IMR-90 (cell line): Measurements from ENCODE around the gene KIF25. TPM values are rescaled to one million over a fixed set of nuclear protein-coding genes. Genes with fewer than 3 reads are reported as not detected.

Experiments
- ATAC-seq: fragments of 200-7000 bp; cut with Tn5 transposase; 2 replicates; pipeline ENCODE4 v1.9.1; 2020; ENCODE audit warnings: low read depth, mild to moderate bottlenecking, moderate library complexity
- BruUV-seq: library from RNA; stranded (reverse); fragments of 400-500 nt; replicated peaks from 2 replicates; lab custom pipeline; 2021; lab: Mats Ljungman, UMichigan
- CTCF ChIA-PET: fragments of 300-600 bp; formaldehyde crosslinking; extraction: SDS; loops from one replicate; lab custom pipeline; 2021; ENCODE audit warnings: antibody characterized with exemption; lab: Yijun Ruan, JAX
- POLR2A ChIA-PET: fragments of 300-600 bp; sonication (Branson Sonifier 250); formaldehyde crosslinking; loops from one replicate; lab custom pipeline; 2022; ENCODE audit warnings: antibody characterized with exemption; ENCODE audit not compliant: unreplicated experiment; lab: Charles Lee
- DNase-seq: peaks from one replicate; pipeline ENCODE4 v3.0.0; 2013
- H2AFZ ChIP-seq: replicated peaks from 2 replicates; pipeline ENCODE3; 2013; ENCODE audit warnings: low read length, mild to moderate bottlenecking; ENCODE audit not compliant: poor library complexity
- H2AK5ac ChIP-seq: 2 replicates; pipeline ENCODE4 v1.6.1; 2013; ENCODE audit warnings: low read depth, low read length, inconsistent platforms
- H2AK9ac ChIP-seq: replicated peaks from 2 replicates; pipeline ENCODE3; 2013; ENCODE audit warnings: mild to moderate bottlenecking, low read depth, low read length, moderate library complexity; ENCODE audit not compliant: poor library complexity
- H2BK120ac ChIP-seq: 2 replicates; pipeline ENCODE4 v1.6.1; 2013; ENCODE audit warnings: low read depth, low read length, inconsistent platforms
- H2BK15ac ChIP-seq: 3 replicates; pipeline ENCODE4 v1.6.1; 2013; ENCODE audit warnings: low read depth, low read length, inconsistent platforms
- H2BK20ac ChIP-seq: 2 replicates; pipeline ENCODE4 v1.6.1; 2013; ENCODE audit warnings: low read depth, mild to moderate bottlenecking, inconsistent platforms, low read length, moderate library complexity
- H2BK5ac ChIP-seq: 2 replicates; pipeline ENCODE4 v1.6.1; 2013; ENCODE audit warnings: mild to moderate bottlenecking, low read depth, low read length, inconsistent platforms; ENCODE audit not compliant: poor library complexity, severe bottlenecking
- H3K14ac ChIP-seq: replicated peaks from 2 replicates; pipeline ENCODE4 v1.6.1; 2013; ENCODE audit warnings: low read depth, low read length, inconsistent platforms
- H3K18ac ChIP-seq: 2 replicates; pipeline ENCODE4 v1.6.1; 2013; ENCODE audit warnings: low read depth, low read length, control low read depth
- H3K23ac ChIP-seq: 2 replicates; pipeline ENCODE4 v1.6.1; 2013; ENCODE audit warnings: low read depth, low read length, inconsistent platforms
- H3K27ac ChIP-seq: 2 replicates; pipeline ENCODE4 v1.5.1; 2013; ENCODE audit warnings: mild to moderate bottlenecking, control low read depth, low read length; ENCODE audit not compliant: insufficient read depth
- H3K27me3 ChIP-seq: 2 replicates; pipeline ENCODE4 v1.6.1; 2013; ENCODE audit warnings: low read length; ENCODE audit not compliant: control insufficient read depth, insufficient read depth
- H3K36me3 ChIP-seq: 2 replicates; pipeline ENCODE4 v1.6.1; 2013; ENCODE audit warnings: low read length, mixed read lengths; ENCODE audit not compliant: control insufficient read depth, insufficient read depth
- H3K4ac ChIP-seq: 2 replicates; pipeline ENCODE4 v1.6.1; 2013; ENCODE audit warnings: low read depth, low read length, inconsistent platforms
- H3K4me1 ChIP-seq: 2 replicates; pipeline ENCODE4 v1.6.1; 2013; ENCODE audit warnings: low read length, mixed read lengths; ENCODE audit not compliant: control insufficient read depth, insufficient read depth
- H3K4me2 ChIP-seq: 2 replicates; pipeline ENCODE4 v1.6.1; 2013; ENCODE audit warnings: low read depth, mild to moderate bottlenecking, control low read depth, low read length, moderate library complexity
- H3K4me3 ChIP-seq: 2 replicates; pipeline ENCODE4 v1.5.1; 2013; ENCODE audit warnings: low read depth, mild to moderate bottlenecking, control low read depth, low read length, moderate library complexity; ENCODE audit not compliant: insufficient read depth
- H3K56ac ChIP-seq: 2 replicates; pipeline ENCODE4 v1.6.1; 2013; ENCODE audit warnings: low read length, inconsistent platforms; ENCODE audit not compliant: insufficient read depth; ENCODE audit errors: extremely low read depth
- H3K79me1 ChIP-seq, 2 experiments: 2 replicates each; pipeline ENCODE4 v1.6.1; 2013; ENCODE audit warnings: low read length in 2 of 2, inconsistent platforms in 1 of 2, low read depth in 1 of 2
- H3K9ac ChIP-seq: 2 replicates; pipeline ENCODE4 v1.6.1; 2013; ENCODE audit warnings: low read depth, low read length, control low read depth
- H3K9me1 ChIP-seq: 2 replicates; pipeline ENCODE4 v1.6.1; 2013; ENCODE audit warnings: low read length, inconsistent platforms; ENCODE audit not compliant: insufficient read depth
- H3K9me3 ChIP-seq: 2 replicates; pipeline ENCODE4 v1.6.1; 2013; ENCODE audit warnings: low read length; ENCODE audit not compliant: control insufficient read depth, insufficient read depth
- H4K20me1 ChIP-seq: 2 replicates; pipeline ENCODE4 v1.6.1; 2013; ENCODE audit warnings: low read length, inconsistent platforms; ENCODE audit not compliant: insufficient read depth
- H4K5ac ChIP-seq: 2 replicates; pipeline ENCODE4 v1.6.1; 2013; ENCODE audit warnings: mild to moderate bottlenecking, low read depth, low read length, control low read depth
- H4K8ac ChIP-seq, 2 experiments: 2 replicates each; pipeline ENCODE4 v1.6.1; 2013; ENCODE audit warnings: low read depth in 2 of 2, low read length in 2 of 2, control low read depth in 1 of 2, inconsistent platforms in 1 of 2
- H4K91ac ChIP-seq: 2 replicates; pipeline ENCODE4 v1.6.1; 2013; ENCODE audit warnings: low read depth, low read length, inconsistent platforms; ENCODE audit not compliant: insufficient read depth
- BHLHE40 ChIP-seq: fragments of 150-350 bp; IDR thresholded peaks from 2 replicates; pipeline ENCODE4 v1.6.1; 2016; ENCODE audit warnings: mild to moderate bottlenecking, low read depth, low read length
- CEBPB ChIP-seq: IDR thresholded peaks from 2 replicates; pipeline ENCODE4 v1.6.1; 2012; ENCODE audit warnings: low read depth, low read length, improper control_type of control experiment
- CHD1 ChIP-seq: IDR thresholded peaks from 2 replicates; pipeline ENCODE4 v1.6.1; 2012; ENCODE audit warnings: low read depth, low read length, improper control_type of control experiment
- FOS ChIP-seq: fragments of 150-350 bp; IDR thresholded peaks from 2 replicates; pipeline ENCODE4 v1.6.1; 2016; ENCODE audit warnings: low read depth, low read length
- MAFK ChIP-seq: IDR thresholded peaks from 2 replicates; pipeline ENCODE4 v1.6.1; 2012; ENCODE audit warnings: low read depth, low read length, improper control_type of control experiment
- MAZ ChIP-seq: IDR thresholded peaks from 2 replicates; pipeline ENCODE4 v1.6.1; 2012; ENCODE audit warnings: low read depth, mild to moderate bottlenecking, low read length, improper control_type of control experiment, moderate library complexity, borderline replicate concordance
- MXI1 ChIP-seq: IDR thresholded peaks from 2 replicates; pipeline ENCODE4 v1.6.1; 2012; ENCODE audit warnings: low read depth, mild to moderate bottlenecking, low read length, moderate library complexity, borderline replicate concordance
- NFE2L2 ChIP-seq: fragments of 150-350 bp; IDR thresholded peaks from 2 replicates; pipeline ENCODE4 v1.6.1; 2016; ENCODE audit warnings: low read depth, mild to moderate bottlenecking, low read length
- POLR2A ChIP-seq: IDR thresholded peaks from 2 replicates; pipeline ENCODE4 v1.6.1; 2012; ENCODE audit warnings: mild to moderate bottlenecking, low read depth, low read length
- RAD21 ChIP-seq: IDR thresholded peaks from 2 replicates; pipeline ENCODE4 v1.6.1; 2012; ENCODE audit warnings: low read length, improper control_type of control experiment
- RCOR1 ChIP-seq: IDR thresholded peaks from 2 replicates; pipeline ENCODE4 v1.6.1; 2012; ENCODE audit warnings: mild to moderate bottlenecking, low read length, improper control_type of control experiment; ENCODE audit not compliant: insufficient replicate concordance
- RFX5 ChIP-seq: IDR thresholded peaks from 2 replicates; pipeline ENCODE4 v1.8.0; 2012; ENCODE audit warnings: low read depth, mild to moderate bottlenecking, low read length, moderate library complexity
- SMC3 ChIP-seq: fragments of 150-350 bp; IDR thresholded peaks from 2 replicates; pipeline ENCODE4 v1.6.1; 2016; ENCODE audit warnings: low read depth, mild to moderate bottlenecking, antibody characterized with exemption, low read length, moderate library complexity
- WGBS, 2 experiments: methylation state at CpG; one replicate each; pipeline versions ENCODE4 v1.1.5 to v1.1.7; 2013; ENCODE audit warnings: missing lambda C conversion rate in 2 of 2; ENCODE audit not compliant: insufficient read length in 1 of 2; ENCODE audit errors: extremely low coverage in 2 of 2; 5-methylcytosine and 5-hydroxymethylcytosine counted together
- dilution Hi-C: fragments of 300-500 bp; cut with HindIII; formaldehyde crosslinking; loops from one replicate; pipeline ENCODE4 v1.14.3; 2018; ENCODE audit warnings: low sequenced_read_pairs; ENCODE audit not compliant: unreplicated experiment
- in situ Hi-C: fragments of 300-500 bp; cut with MboI; formaldehyde crosslinking; loops from 3 replicates; pipeline ENCODE4 v1.14.3; 2019; ENCODE audit warnings: low sequenced_read_pairs, inconsistent platforms, mixed read lengths
- intact Hi-C: fragments of 100-400 bp; cut with micrococcal nuclease; formaldehyde crosslinking; loops from 2 replicates; pipeline ENCODE4 v1.10.0; 2022
- polyA plus RNA-seq, 3 experiments: library from polyadenylated mRNA; depleted of rRNA; stranded (reverse); fragments of >200 nt; gene quantifications; 2 replicates each; pipeline ENCODE4 v1.2.3, GENCODE V29; 2012; ENCODE audit warnings: low replicate concordance in 1 of 3
- total RNA-seq: library from RNA; depleted of rRNA; stranded (reverse); fragments of >200 nt; gene quantifications from 2 replicates; pipeline ENCODE4 v1.2.3, GENCODE V29; 2012
- TF ChIP-seq, protein P1 (sequence below): fragments of 150-350 bp; IDR thresholded peaks from 2 replicates; pipeline ENCODE4 v1.6.1; 2016; ENCODE audit warnings: low read depth, mild to moderate bottlenecking, low read length, moderate library complexity, borderline replicate concordance
- TF ChIP-seq, protein P2 (sequence below): fragments of 150-350 bp; IDR thresholded peaks from 2 replicates; pipeline ENCODE4 v1.6.1; 2017; ENCODE audit warnings: mild to moderate bottlenecking, antibody characterized with exemption, low read length, low read depth
- TF ChIP-seq, protein P3 (sequence below): conservative IDR thresholded peaks from 2 replicates; pipeline ENCODE4 v1.5.1; 2012; ENCODE audit warnings: mild to moderate bottlenecking, low read depth, low read length, improper control_type of control experiment

The KIF25 gene
- total and polyA plus RNA-seq, 2 of the 4 experiments (the other 2 are of a cell fraction): not detected

DNA sequence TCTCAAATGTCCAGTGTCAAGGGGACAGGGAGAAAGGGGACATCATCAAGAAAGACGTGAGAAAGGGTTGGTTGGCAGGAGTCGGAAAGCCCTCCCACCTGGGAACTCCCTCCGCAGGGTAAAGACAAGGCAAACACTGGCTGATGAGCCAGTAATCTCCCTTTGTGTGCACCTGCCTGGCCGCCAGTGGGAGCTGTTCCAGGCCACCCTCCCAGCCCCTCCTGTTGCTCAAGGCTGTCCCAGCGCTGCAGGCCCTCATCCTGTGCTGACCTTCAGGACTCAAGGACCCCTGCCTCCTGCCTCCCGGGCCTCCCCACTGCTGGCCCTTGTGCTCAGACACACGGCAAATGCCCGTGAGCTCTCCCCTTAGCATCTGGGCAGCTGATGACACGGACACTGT lies 74.1 kb downstream of the KIF25 start:
- no peak overlapping the region for H3K14ac ChIP-seq
- no peaks in the 10 kb centered on the region for H3K9me1 ChIP-seq
- no peak overlapping the region for H3K4me2 ChIP-seq
- no peak overlapping the region for H2AK5ac ChIP-seq
- H3K9ac ChIP-seq: no peak overlapping the region
- H4K91ac ChIP-seq: no peak overlapping the region
- H2BK5ac ChIP-seq: no peak overlapping the region
- H2AK9ac ChIP-seq: no peak overlapping the region
- H3K18ac ChIP-seq: no peak overlapping the region
- H3K4me1 ChIP-seq: peaks cover 1% of the 10 kb centered on the region; the same call in 1 of the 2 replicates
- no peak overlapping the region for H3K27ac ChIP-seq
- no peak for ATAC-seq
- no peaks in the 10 kb centered on the region for H3K9me3 ChIP-seq
- H3K36me3 ChIP-seq: no peaks in the 10 kb centered on the region
- H4K5ac ChIP-seq: no peak overlapping the region; the same call in 1 of the 2 replicates
- H3K56ac ChIP-seq: no peak overlapping the region
- 74% methylated on average over 7 of the region's 9 CpGs; no CpG with 5 or more reads in 1 of the 2 experiments for WGBS, 2 experiments
- intact Hi-C loops: no loop called here
- H2AFZ ChIP-seq: no peak overlapping the region
- no peak overlapping the region for H2BK20ac ChIP-seq
- peaks cover 27% of the 10 kb centered on the region for H3K27me3 ChIP-seq
- in situ Hi-C loops: no loop called here
- dilution Hi-C loops: no loop called here
- H4K20me1 ChIP-seq: no peaks in the 10 kb centered on the region
- no peak for DNase-seq
- no peak overlapping the region for H2BK15ac ChIP-seq
- no peak overlapping the region for H2BK120ac ChIP-seq
- no peak overlapping the region for H3K4ac ChIP-seq
- H3K79me1 ChIP-seq: no peaks in the 10 kb centered on the region
- H3K4me3 ChIP-seq: no peak overlapping the region
- TF ChIP-seq SMC3: no peak
- no peak for TF ChIP-seq POLR2A
- TF ChIP-seq CHD1: no peak
- TF ChIP-seq, protein P1, sequence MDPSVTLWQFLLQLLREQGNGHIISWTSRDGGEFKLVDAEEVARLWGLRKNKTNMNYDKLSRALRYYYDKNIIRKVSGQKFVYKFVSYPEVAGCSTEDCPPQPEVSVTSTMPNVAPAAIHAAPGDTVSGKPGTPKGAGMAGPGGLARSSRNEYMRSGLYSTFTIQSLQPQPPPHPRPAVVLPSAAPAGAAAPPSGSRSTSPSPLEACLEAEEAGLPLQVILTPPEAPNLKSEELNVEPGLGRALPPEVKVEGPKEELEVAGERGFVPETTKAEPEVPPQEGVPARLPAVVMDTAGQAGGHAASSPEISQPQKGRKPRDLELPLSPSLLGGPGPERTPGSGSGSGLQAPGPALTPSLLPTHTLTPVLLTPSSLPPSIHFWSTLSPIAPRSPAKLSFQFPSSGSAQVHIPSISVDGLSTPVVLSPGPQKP: no peak
- no peak for TF ChIP-seq FOS
- no peak for TF ChIP-seq MAFK
- TF ChIP-seq, protein P2, sequence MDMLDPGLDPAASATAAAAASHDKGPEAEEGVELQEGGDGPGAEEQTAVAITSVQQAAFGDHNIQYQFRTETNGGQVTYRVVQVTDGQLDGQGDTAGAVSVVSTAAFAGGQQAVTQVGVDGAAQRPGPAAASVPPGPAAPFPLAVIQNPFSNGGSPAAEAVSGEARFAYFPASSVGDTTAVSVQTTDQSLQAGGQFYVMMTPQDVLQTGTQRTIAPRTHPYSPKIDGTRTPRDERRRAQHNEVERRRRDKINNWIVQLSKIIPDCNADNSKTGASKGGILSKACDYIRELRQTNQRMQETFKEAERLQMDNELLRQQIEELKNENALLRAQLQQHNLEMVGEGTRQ: no peak
- TF ChIP-seq MXI1: no peak
- TF ChIP-seq, protein P3, sequence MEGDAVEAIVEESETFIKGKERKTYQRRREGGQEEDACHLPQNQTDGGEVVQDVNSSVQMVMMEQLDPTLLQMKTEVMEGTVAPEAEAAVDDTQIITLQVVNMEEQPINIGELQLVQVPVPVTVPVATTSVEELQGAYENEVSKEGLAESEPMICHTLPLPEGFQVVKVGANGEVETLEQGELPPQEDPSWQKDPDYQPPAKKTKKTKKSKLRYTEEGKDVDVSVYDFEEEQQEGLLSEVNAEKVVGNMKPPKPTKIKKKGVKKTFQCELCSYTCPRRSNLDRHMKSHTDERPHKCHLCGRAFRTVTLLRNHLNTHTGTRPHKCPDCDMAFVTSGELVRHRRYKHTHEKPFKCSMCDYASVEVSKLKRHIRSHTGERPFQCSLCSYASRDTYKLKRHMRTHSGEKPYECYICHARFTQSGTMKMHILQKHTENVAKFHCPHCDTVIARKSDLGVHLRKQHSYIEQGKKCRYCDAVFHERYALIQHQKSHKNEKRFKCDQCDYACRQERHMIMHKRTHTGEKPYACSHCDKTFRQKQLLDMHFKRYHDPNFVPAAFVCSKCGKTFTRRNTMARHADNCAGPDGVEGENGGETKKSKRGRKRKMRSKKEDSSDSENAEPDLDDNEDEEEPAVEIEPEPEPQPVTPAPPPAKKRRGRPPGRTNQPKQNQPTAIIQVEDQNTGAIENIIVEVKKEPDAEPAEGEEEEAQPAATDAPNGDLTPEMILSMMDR: no peak
- TF ChIP-seq CEBPB: no peak
- TF ChIP-seq NFE2L2: no peak
- TF ChIP-seq RAD21: no peak
- no peak for TF ChIP-seq BHLHE40
- no peak for TF ChIP-seq RFX5
- TF ChIP-seq RCOR1: no peak
- no peak for TF ChIP-seq MAZ
- CTCF ChIA-PET: no interaction called here
- no peak overlapping the region for H4K8ac ChIP-seq
- BruUV-seq: no TSS peak
- H3K23ac ChIP-seq: no peak overlapping the region
- POLR2A ChIA-PET: no interaction called here
